OCI-LY7 (cell line): Measurements from ENCODE around the gene ZNF683.

Experiments
- EZH2phosphoT487 ChIP-seq: fragments of 200-600 bp; sonication (generic); IDR thresholded peaks from 2 replicates; pipeline ENCODE4 v1.6.1; 2018; ENCODE audit warnings: low read depth, borderline replicate concordance, mild to moderate bottlenecking, mixed run types, antibody characterized with exemption, low read length, moderate library complexity, mixed read lengths
- TF ChIP-seq, protein P1 (sequence below): fragments of 200-600 bp; sonication (generic); conservative IDR thresholded peaks from 2 replicates; pipeline ENCODE4 v1.5.1; 2014; ENCODE audit warnings: mild to moderate bottlenecking, antibody characterized with exemption, low read length, moderate library complexity, mixed read lengths

DNA sequence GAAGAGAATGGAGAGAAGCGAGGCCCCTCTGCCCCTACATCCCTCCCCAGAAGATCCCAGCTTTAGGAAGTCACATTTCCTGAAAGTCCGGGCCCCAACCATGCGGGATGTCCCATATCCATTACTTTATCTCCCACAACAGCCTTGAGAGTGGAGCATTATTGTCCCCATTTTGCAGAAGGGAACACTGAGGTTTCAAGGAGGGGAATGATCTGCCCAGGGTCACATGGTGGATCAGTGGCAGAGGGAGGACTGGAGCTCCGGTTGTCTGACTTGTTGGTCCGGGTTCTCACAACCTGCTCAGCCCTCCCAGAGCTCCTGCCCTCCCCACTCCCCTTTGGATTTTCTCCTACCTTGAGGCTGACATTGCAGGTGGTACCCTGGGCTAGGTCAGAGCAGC is 16.4 kb downstream of the ZNF683 start:
- TF ChIP-seq, protein P1, sequence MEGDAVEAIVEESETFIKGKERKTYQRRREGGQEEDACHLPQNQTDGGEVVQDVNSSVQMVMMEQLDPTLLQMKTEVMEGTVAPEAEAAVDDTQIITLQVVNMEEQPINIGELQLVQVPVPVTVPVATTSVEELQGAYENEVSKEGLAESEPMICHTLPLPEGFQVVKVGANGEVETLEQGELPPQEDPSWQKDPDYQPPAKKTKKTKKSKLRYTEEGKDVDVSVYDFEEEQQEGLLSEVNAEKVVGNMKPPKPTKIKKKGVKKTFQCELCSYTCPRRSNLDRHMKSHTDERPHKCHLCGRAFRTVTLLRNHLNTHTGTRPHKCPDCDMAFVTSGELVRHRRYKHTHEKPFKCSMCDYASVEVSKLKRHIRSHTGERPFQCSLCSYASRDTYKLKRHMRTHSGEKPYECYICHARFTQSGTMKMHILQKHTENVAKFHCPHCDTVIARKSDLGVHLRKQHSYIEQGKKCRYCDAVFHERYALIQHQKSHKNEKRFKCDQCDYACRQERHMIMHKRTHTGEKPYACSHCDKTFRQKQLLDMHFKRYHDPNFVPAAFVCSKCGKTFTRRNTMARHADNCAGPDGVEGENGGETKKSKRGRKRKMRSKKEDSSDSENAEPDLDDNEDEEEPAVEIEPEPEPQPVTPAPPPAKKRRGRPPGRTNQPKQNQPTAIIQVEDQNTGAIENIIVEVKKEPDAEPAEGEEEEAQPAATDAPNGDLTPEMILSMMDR, result no peak
- no peak for TF ChIP-seq EZH2phosphoT487
